ENCODE measurements around the gene TAMM41.

DNA sequence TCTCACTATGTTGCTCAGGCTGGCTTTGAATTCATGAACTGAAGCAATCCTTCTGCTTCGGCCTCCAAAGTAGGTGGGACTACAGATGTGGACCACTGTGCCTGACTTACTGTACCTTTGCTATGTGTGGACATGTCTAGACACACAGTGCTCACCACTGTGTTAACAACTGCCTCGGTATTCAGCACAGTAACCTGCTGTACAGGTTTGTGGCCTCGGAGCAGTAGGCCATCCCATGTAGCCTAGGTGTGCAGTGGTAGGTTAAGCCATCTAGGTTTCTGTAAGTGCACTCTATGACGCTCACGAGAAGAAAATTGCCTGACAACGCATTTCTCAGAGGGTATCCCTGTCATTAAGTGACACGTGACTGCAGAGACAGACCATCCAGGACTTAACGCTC lies 70.3 kb downstream of the TAMM41 start:
- TF ChIP-seq EZH2 (IDR thresholded peaks at IDR 0.05; ENCODE audit: insufficient read depth, poor library complexity, severe bottlenecking): no peak
- TF ChIP-seq EZH2phosphoT487 (IDR thresholded peaks at IDR 0.05; ENCODE audit: insufficient read depth, low read depth): no peak
